B cell (primary cell): ENCODE results near the gene BTRC. TPM values are rescaled to one million over a fixed set of nuclear protein-coding genes. Genes with fewer than 3 reads are reported as not detected.
"Not testable (repeated sequence)": the region's sequence is repeated elsewhere in the genome, so short reads cannot be mapped to it uniquely, and the experiment has no call there.

ENCODE experiments used
- ATAC-seq: fragments of 200-7000 bp; cut with Tn5 transposase; one replicate; pipeline ENCODE4 v1.10.0; 2021; ENCODE audit warnings: low read depth, mild to moderate bottlenecking, moderate number of reproducible peaks, moderate library complexity
- CTCF ChIA-PET: fragments of 350-600 bp; sonication (Branson Sonifier 250); formaldehyde crosslinking; loops from one replicate; lab custom pipeline; 2021; ENCODE audit warnings: antibody characterized with exemption, inconsistent platforms; lab: Charles Lee
- POLR2A ChIA-PET: fragments of 350-600 bp; sonication (Branson Sonifier 250); formaldehyde crosslinking; loops from one replicate; lab custom pipeline; 2021; ENCODE audit warnings: antibody characterized with exemption; lab: Charles Lee
- DNase-seq: peaks from one replicate; pipeline ENCODE4 v3.0.0; 2013
- H2AFZ ChIP-seq: 2 replicates; pipeline ENCODE4 v1.6.1; 2012; ENCODE audit warnings: mild to moderate bottlenecking, low read depth, low read length; ENCODE audit not compliant: insufficient read depth, poor library complexity, severe bottlenecking
- H3K27ac ChIP-seq, 2 donors: 1 replicate in 1 of 2; 2 replicates in 1 of 2; pipeline ENCODE4 v1.5.1; 2012 to 2013; ENCODE audit warnings: low read length in 2 of 2, mild to moderate bottlenecking in 2 of 2, moderate library complexity in 1 of 2
- H3K27me3 ChIP-seq, 4 experiments: fragments of 200-600 bp in 1 of 4; sonication (generic) in 1 of 4; replicated peaks in 1 of 4; 1 replicate in 2 of 4; 2 replicates in 2 of 4; pipeline versions ENCODE4 v1.6.1 to v1.7.0; 2013 to 2016; ENCODE audit warnings: low read length in 3 of 4, mild to moderate bottlenecking in 2 of 4, mixed read lengths in 1 of 4, moderate library complexity in 1 of 4; ENCODE audit not compliant: insufficient read depth in 4 of 4, control insufficient read depth in 3 of 4; ENCODE audit errors: control extremely low read depth in 1 of 4
- H3K36me3 ChIP-seq, 2 experiments: replicated peaks in 1 of 2; 1 replicate in 1 of 2; 2 replicates in 1 of 2; pipeline versions ENCODE4 v1.6.1 to v1.7.1; 2013; ENCODE audit warnings: low read length in 1 of 2; ENCODE audit not compliant: insufficient read depth in 2 of 2, control insufficient read depth in 1 of 2; ENCODE audit errors: control extremely low read depth in 1 of 2, extremely low read depth in 1 of 2
- H3K4me1 ChIP-seq, 2 donors: fragments of 200-600 bp in 1 of 2; sonication (generic) in 1 of 2; 1 replicate in 1 of 2; 2 replicates in 1 of 2; pipeline versions ENCODE4 v1.5.1 to v1.6.1; 2013 to 2017; ENCODE audit warnings: low read length in 2 of 2; ENCODE audit not compliant: control insufficient read depth in 2 of 2, insufficient read depth in 2 of 2
- H3K4me2 ChIP-seq: replicated peaks from 2 replicates; pipeline ENCODE3; 2012; ENCODE audit warnings: mild to moderate bottlenecking, low read depth, low read length; ENCODE audit not compliant: poor library complexity, severe bottlenecking
- H3K4me3 ChIP-seq, 5 experiments: fragments of 200-600 bp in 1 of 5; sonication (generic) in 1 of 5; 1 replicate in 3 of 5; 2 replicates in 2 of 5; pipeline versions ENCODE4 v1.5.1 to v1.7.0; 2011 to 2016; ENCODE audit warnings: low read length in 4 of 5, mild to moderate bottlenecking in 4 of 5, low read depth in 2 of 5, control low read depth in 1 of 5, moderate library complexity in 1 of 5; ENCODE audit not compliant: insufficient read depth in 1 of 5; ENCODE audit errors: control extremely low read depth in 1 of 5, extremely low read depth in 1 of 5
- H3K79me2 ChIP-seq: fragments of 200-600 bp; sonication (generic); one replicate; pipeline ENCODE4 v1.6.0; 2016; ENCODE audit warnings: low read length; ENCODE audit not compliant: control insufficient read depth, insufficient read depth
- H3K9ac ChIP-seq: fragments of 200-600 bp; sonication (generic); 2 replicates; pipeline ENCODE4 v1.6.1; 2017; ENCODE audit warnings: mild to moderate bottlenecking, low read length, moderate library complexity
- H3K9me3 ChIP-seq, 3 donors: one replicate each; pipeline versions ENCODE4 v1.6.1 to v1.7.1; 2013; ENCODE audit warnings: low read length in 2 of 3; ENCODE audit not compliant: control insufficient read depth in 2 of 3, insufficient read depth in 1 of 3; ENCODE audit errors: control extremely low read depth in 1 of 3
- H4K20me1 ChIP-seq: 2 replicates; pipeline ENCODE4 v1.6.0; 2012; ENCODE audit warnings: mild to moderate bottlenecking, low read length; ENCODE audit not compliant: insufficient read depth, control insufficient read depth, poor library complexity, severe bottlenecking
- H3K27ac Mint-ChIP-seq: one replicate; pipeline ENCODE4 v1.8.0; 2021; ENCODE audit warnings: mixed read lengths
- H3K27me3 Mint-ChIP-seq: one replicate; pipeline ENCODE4 v1.8.0; 2021; ENCODE audit warnings: mixed read lengths
- H3K4me1 Mint-ChIP-seq: one replicate; pipeline ENCODE4 v1.8.0; 2021; ENCODE audit warnings: mixed read lengths
- H3K4me3 Mint-ChIP-seq: one replicate; pipeline ENCODE4 v1.8.0; 2021; ENCODE audit warnings: mixed read lengths
- H3K9me3 Mint-ChIP-seq: one replicate; pipeline ENCODE4 v1.8.0; 2022; ENCODE audit warnings: mixed read lengths; ENCODE audit not compliant: insufficient read depth
- EZH2 ChIP-seq: IDR thresholded peaks from 2 replicates; pipeline ENCODE4 v1.6.1; 2012; ENCODE audit warnings: borderline replicate concordance, low read depth, mild to moderate bottlenecking, moderate library complexity, low read length; ENCODE audit not compliant: insufficient read depth, poor library complexity, severe bottlenecking
- WGBS: methylation state at CpG from one replicate; pipeline ENCODE4 v1.1.5; 2013; ENCODE audit warnings: missing lambda C conversion rate; ENCODE audit not compliant: insufficient coverage; 5-methylcytosine and 5-hydroxymethylcytosine counted together
- intact Hi-C: fragments of 100-400 bp; cut with micrococcal nuclease; formaldehyde crosslinking; loops from one replicate; pipeline ENCODE4 v1.10.0; 2022
- polyA plus RNA-seq: library from polyadenylated mRNA; depleted of rRNA; stranded (reverse); fragments of >200 nt; gene quantifications from 2 replicates; pipeline ENCODE4 v1.2.3, GENCODE V29; 2012
- total RNA-seq, 2 donors: library from RNA; stranded (reverse); fragments of 120-200 nt in 1 of 2; gene quantifications; 1 replicate in 1 of 2; 2 replicates in 1 of 2; pipeline versions ENCODE4 v1.2.3 to v1.2.4, GENCODE V29; 2013 to 2022
- TF ChIP-seq, protein P1 (sequence below): fragments of 200-600 bp; IDR thresholded peaks from one replicate; pipeline ENCODE4 v1.8.0; 2022; ENCODE audit warnings: antibody characterized with exemption, mild to moderate bottlenecking

Gene BTRC
- total and polyA plus RNA-seq, 2 donors (not counting 1 experiment from before 2014, with no cell fraction given), result 4.3 to 21.9 TPM

GRCh38 chr10:101588879-101589278 lies 234.9 kb downstream of the BTRC start:
- Histone ChIP-seq H3K27ac (peak overlapping the region in 1 of 2 donors; percentile 86), H3K36me3 (peaks cover under 1 to 2% of the 10 kb centered on the region in 2 experiments), H3K4me2 (peak overlapping the region; percentile 83), H3K4me1 (peaks cover 15 to 19% of the 10 kb centered on the region in 2 donors), H2AFZ (peak overlapping the region; percentile 98), H3K9me3 (no peaks in the 10 kb centered on the region), H3K27me3 (no peaks in the 10 kb centered on the region), H3K4me3 (peak overlapping the region in 1 of 5 experiments; percentile 91), H3K79me2 (peaks cover 17% of the 10 kb centered on the region), H3K9ac (peak overlapping the region; percentile 92), H4K20me1 (no peaks in the 10 kb centered on the region)
- H3K9me3 Mint-ChIP-seq, result no peaks in the 10 kb centered on the region
- peak overlapping the region; percentile 96 for H3K4me3 Mint-ChIP-seq
- intact Hi-C loops, result loop anchor here (2.0 to 5.0 kb wide), 3 partner anchors 103 to 236 kb away; partner anchors contain the start of gene NPM3
- TF ChIP-seq EZH2, result no peak
- TF ChIP-seq, protein P1, sequence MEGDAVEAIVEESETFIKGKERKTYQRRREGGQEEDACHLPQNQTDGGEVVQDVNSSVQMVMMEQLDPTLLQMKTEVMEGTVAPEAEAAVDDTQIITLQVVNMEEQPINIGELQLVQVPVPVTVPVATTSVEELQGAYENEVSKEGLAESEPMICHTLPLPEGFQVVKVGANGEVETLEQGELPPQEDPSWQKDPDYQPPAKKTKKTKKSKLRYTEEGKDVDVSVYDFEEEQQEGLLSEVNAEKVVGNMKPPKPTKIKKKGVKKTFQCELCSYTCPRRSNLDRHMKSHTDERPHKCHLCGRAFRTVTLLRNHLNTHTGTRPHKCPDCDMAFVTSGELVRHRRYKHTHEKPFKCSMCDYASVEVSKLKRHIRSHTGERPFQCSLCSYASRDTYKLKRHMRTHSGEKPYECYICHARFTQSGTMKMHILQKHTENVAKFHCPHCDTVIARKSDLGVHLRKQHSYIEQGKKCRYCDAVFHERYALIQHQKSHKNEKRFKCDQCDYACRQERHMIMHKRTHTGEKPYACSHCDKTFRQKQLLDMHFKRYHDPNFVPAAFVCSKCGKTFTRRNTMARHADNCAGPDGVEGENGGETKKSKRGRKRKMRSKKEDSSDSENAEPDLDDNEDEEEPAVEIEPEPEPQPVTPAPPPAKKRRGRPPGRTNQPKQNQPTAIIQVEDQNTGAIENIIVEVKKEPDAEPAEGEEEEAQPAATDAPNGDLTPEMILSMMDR, result no peak
- WGBS, result 93% methylated on average over 3 of the region's 5 CpGs
- no peak overlapping the region for H3K27ac Mint-ChIP-seq
- H3K4me1 Mint-ChIP-seq, result peaks cover 21% of the 10 kb centered on the region
- ATAC-seq (no peak), DNase-seq (no peak)
- CTCF ChIA-PET, result no interaction called here
- no peaks in the 10 kb centered on the region for H3K27me3 Mint-ChIP-seq
- POLR2A ChIA-PET, result no interaction called here

GRCh38 chr10:101593331-101593730 lies 239.4 kb downstream of the BTRC start:
- DNase-seq, H3K4me1 ChIP-seq, H3K27ac Mint-ChIP-seq, H3K27me3 Mint-ChIP-seq, H4K20me1 ChIP-seq, H3K4me3 Mint-ChIP-seq, intact Hi-C loops, POLR2A ChIA-PET, H3K4me3 ChIP-seq, H3K9me3 Mint-ChIP-seq, H3K9me3 ChIP-seq, ATAC-seq, H3K4me2 ChIP-seq, H3K27ac ChIP-seq, H3K36me3 ChIP-seq, H2AFZ ChIP-seq, H3K79me2 ChIP-seq, H3K9ac ChIP-seq, H3K4me1 Mint-ChIP-seq, H3K27me3 ChIP-seq: not testable (repeated sequence)
- 75% methylated on average over 2 of the region's 2 CpGs for WGBS
- CTCF ChIA-PET, result interaction anchor here (1.2 kb wide), 1 partner anchor 9 kb away, joined by 4 read pairs; no protein-coding TSS in a partner anchor
